Loucy (cell line): ENCODE results near the gene MARCHF2.

ENCODE experiments used
- CTCF ChIP-seq: fragments of 200-600 bp; sonication (generic); conservative IDR thresholded peaks from 2 replicates; pipeline ENCODE4 v1.5.1; 2014; ENCODE audit warnings: mild to moderate bottlenecking, antibody characterized with exemption, low read length
- EZH2phosphoT487 ChIP-seq: fragments of 200-600 bp; IDR thresholded peaks from 2 replicates; pipeline ENCODE4 v1.6.1; 2018; ENCODE audit warnings: antibody characterized with exemption, mild to moderate bottlenecking, moderate library complexity, borderline replicate concordance

DNA sequence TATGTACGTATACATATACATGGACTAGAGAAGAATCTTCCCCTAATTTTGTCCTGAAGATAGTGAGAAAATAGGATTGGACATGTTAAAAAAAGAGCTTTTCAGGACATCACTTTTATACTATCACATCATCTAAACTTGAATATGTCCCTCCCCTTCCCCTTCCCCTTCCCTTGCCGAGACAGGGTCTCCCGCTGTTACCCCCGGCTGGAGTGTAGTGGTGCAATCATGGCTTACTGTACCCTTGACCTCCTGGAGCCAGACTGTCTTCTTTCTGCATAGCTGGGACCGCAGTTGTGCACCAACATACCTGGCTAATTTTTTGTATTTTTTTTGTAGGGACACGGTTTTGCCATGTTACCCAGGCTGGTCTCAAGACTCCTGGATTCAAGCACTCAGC, 38.3 kb downstream of the MARCHF2 start:
- TF ChIP-seq CTCF = no peak
- TF ChIP-seq EZH2phosphoT487 = no peak
